Left lung (tissue), 10 donors: ENCODE data around the gene FBXW12. TPM values are rescaled to one million over a fixed set of nuclear protein-coding genes. Genes with fewer than 3 reads are reported as not detected.

Experiments used
- ATAC-seq: fragments of 200-7000 bp; cut with Tn5 transposase; one replicate; pipeline ENCODE4 v1.9.1; 2020; ENCODE audit warnings: moderate library complexity
- DNase-seq, 4 donors: peaks; one replicate each; pipeline ENCODE4 v3.0.0-alpha.2; 2013 to 2020
- H3K27ac ChIP-seq, 2 donors: fragments of 200-600 bp; sonication (generic) in 1 of 2; one replicate each; pipeline versions ENCODE4 v1.5.0 to v1.8.0; 2020 to 2021
- H3K27me3 ChIP-seq, 2 donors: fragments of 200-600 bp; sonication (generic) in 1 of 2; one replicate each; pipeline versions ENCODE4 v1.5.0 to v1.8.0; 2020 to 2021
- H3K36me3 ChIP-seq, 2 donors: fragments of 200-600 bp; sonication (generic) in 1 of 2; one replicate each; pipeline versions ENCODE4 v1.5.0 to v1.8.0; 2020 to 2021
- H3K4me1 ChIP-seq, 2 donors: fragments of 200-600 bp; one replicate each; pipeline ENCODE4 v1.8.0; 2021
- H3K4me3 ChIP-seq, 2 donors: fragments of 200-600 bp; sonication (generic) in 1 of 2; one replicate each; pipeline versions ENCODE4 v1.5.0 to v1.8.0; 2020 to 2021; ENCODE audit warnings: mild to moderate bottlenecking in 1 of 2
- H3K9me3 ChIP-seq, 2 donors: fragments of 200-600 bp; sonication (generic) in 1 of 2; one replicate each; pipeline versions ENCODE4 v1.5.0 to v1.8.0; 2020 to 2021
- intact Hi-C, 2 donors: fragments of 100-400 bp; cut with DNase I; formaldehyde crosslinking; loops; one replicate each; pipeline versions ENCODE4 v1.11.2 to v1.14.2; 2022
- polyA plus RNA-seq, 6 donors: library from polyadenylated mRNA; unstranded; fragments of 120-200 nt; gene quantifications; one replicate each; pipeline ENCODE4 v1.2.1, GENCODE V29; 2013; ENCODE audit not compliant: insufficient read length in 6 of 6
- total RNA-seq, 2 donors: library from RNA; stranded (reverse); fragmentation: NEBNext Ultra II Directional; extraction: Animal tissue kit (Norgen Biotek cat#: 25700); gene quantifications; one replicate each; pipeline ENCODE4 v1.2.1, GENCODE V29; 2021
- TF ChIP-seq, protein P1 (sequence below), 2 donors: fragments of 200-600 bp; sonication (generic) in 1 of 2; IDR thresholded peaks; one replicate each; pipeline versions ENCODE4 v1.5.0 to v1.8.0; 2021; ENCODE audit warnings: antibody characterized with exemption in 2 of 2
- donor health status: DM: no; HTN: yes; CAD: no.
- donor health status: DM: no; HTN: no; CAD: no.

FBXW12 gene
- total and polyA plus RNA-seq, 8 donors: 0.24 to 0.44 (median 0.37) TPM; not detected in 2

DNA sequence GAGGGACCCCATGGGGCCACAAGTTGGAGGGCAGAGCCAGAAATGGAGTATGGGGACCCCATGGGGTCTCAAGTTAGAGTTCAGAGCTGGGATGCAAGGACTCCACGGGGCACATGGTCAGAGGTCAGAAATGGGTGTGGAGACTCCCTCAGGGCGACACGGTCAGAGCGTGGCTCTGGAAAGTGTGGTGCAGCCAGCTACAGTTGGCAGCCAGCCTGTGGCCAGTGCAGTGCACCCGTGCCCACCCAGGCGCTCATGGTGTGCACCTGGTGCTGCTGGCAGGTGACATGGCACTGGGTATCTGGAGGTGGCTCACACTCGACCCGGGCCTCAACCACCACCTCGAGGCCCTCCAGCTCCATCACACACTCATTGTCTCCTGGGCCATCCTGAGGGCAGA lies 46.6 kb downstream of the FBXW12 start:
- peaks cover 0 to 63% of the 10 kb centered on the region in 2 donors for H3K36me3 ChIP-seq

DNA sequence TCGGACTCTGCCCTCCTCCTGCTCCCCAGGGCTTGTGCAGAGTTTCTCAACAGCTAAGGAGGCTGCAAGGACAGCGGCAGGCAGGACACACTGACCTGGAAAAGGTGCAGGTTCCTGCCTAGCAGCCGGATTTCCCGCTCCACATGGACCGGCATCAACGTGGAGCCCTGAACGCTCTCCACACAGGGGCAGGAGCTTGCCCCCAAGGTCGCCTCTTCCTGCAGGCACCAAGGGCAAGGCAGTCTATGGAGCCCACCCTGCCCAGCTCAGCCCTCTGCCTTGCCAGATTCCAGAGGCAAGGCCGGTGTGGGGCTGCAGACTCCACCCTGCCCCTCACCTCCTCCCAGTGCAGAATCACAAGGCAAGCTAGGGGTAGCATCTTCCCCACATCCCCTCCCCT lies 47.1 kb downstream of the FBXW12 start:
- H3K27me3 ChIP-seq: no peaks in the 10 kb centered on the region
- TF ChIP-seq, protein P1, sequence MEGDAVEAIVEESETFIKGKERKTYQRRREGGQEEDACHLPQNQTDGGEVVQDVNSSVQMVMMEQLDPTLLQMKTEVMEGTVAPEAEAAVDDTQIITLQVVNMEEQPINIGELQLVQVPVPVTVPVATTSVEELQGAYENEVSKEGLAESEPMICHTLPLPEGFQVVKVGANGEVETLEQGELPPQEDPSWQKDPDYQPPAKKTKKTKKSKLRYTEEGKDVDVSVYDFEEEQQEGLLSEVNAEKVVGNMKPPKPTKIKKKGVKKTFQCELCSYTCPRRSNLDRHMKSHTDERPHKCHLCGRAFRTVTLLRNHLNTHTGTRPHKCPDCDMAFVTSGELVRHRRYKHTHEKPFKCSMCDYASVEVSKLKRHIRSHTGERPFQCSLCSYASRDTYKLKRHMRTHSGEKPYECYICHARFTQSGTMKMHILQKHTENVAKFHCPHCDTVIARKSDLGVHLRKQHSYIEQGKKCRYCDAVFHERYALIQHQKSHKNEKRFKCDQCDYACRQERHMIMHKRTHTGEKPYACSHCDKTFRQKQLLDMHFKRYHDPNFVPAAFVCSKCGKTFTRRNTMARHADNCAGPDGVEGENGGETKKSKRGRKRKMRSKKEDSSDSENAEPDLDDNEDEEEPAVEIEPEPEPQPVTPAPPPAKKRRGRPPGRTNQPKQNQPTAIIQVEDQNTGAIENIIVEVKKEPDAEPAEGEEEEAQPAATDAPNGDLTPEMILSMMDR (IDR thresholded peaks at IDR 0.05): no peak
- H3K4me3 ChIP-seq: no peak overlapping the region
- H3K9me3 ChIP-seq: no peaks in the 10 kb centered on the region
- no peak overlapping the region for H3K27ac ChIP-seq
- intact Hi-C loops: no loop called here
- no peaks in the 10 kb centered on the region for H3K4me1 ChIP-seq
- peak in 1 of 4 donors; percentile 35 for DNase-seq
- no peak for ATAC-seq
- peaks cover 0 to 58% of the 10 kb centered on the region in 2 donors for H3K36me3 ChIP-seq

More for the DNA sequence above, 46.6 kb downstream of the FBXW12 start:
- no peak overlapping the region for H3K27ac ChIP-seq
- peak in 1 of 4 donors; percentile 50 for DNase-seq
- no peaks in the 10 kb centered on the region for H3K4me1 ChIP-seq
- no peaks in the 10 kb centered on the region for H3K9me3 ChIP-seq
- intact Hi-C loops: no loop called here
- H3K4me3 ChIP-seq: no peak overlapping the region
- TF ChIP-seq, protein P1 (IDR thresholded peaks at IDR 0.05): no peak
- ATAC-seq: no peak
- no peaks in the 10 kb centered on the region for H3K27me3 ChIP-seq

GRCh38 chr3:48419597-48419996 lies 47.6 kb downstream of the FBXW12 start:
- Histone ChIP-seq H3K36me3 (peaks cover 0 to 53% of the 10 kb centered on the region in 2 donors), H3K4me3 (no peak overlapping the region), H3K9me3 (no peaks in the 10 kb centered on the region), H3K27me3 (no peaks in the 10 kb centered on the region), H3K4me1 (no peaks in the 10 kb centered on the region), H3K27ac (no peak overlapping the region)
- intact Hi-C loops: no loop called here
- TF ChIP-seq, protein P1 (IDR thresholded peaks at IDR 0.05): no peak
- ATAC-seq (no peak), DNase-seq (peak in 1 of 4 donors; percentile 57)

- Histone ChIP-seq H3K36me3 (peaks cover 0 to 43% of the 10 kb centered on the region in 2 donors), H3K9me3 (no peaks in the 10 kb centered on the region), H3K27me3 (no peaks in the 10 kb centered on the region), H3K4me1 (peaks cover 4 to 9% of the 10 kb centered on the region in 2 donors), H3K4me3 (no peak overlapping the region), H3K27ac (no peak overlapping the region)
- intact Hi-C loops: no loop called here
- peak in 1 of 4 donors; percentile 69 for DNase-seq
- TF ChIP-seq, protein P1 (IDR thresholded peaks at IDR 0.05): no peak
- no peak for ATAC-seq
Observed at GRCh38 chr3:48420561-48420960, 48.5 kb downstream of the FBXW12 start.

- peaks cover 0 to 34% of the 10 kb centered on the region in 2 donors for H3K36me3 ChIP-seq
- H3K27me3 ChIP-seq: no peaks in the 10 kb centered on the region
- intact Hi-C loops: no loop called here
- DNase-seq (peak in 1 of 4 donors; percentile 43), ATAC-seq (no peak)
- no peaks in the 10 kb centered on the region for H3K9me3 ChIP-seq
- TF ChIP-seq, protein P1 (IDR thresholded peaks at IDR 0.05): no peak
- H3K4me3 ChIP-seq: no peak overlapping the region
- H3K27ac ChIP-seq: no peak overlapping the region
- peaks cover 19 to 21% of the 10 kb centered on the region in 2 donors for H3K4me1 ChIP-seq
Observed at GRCh38 chr3:48422272-48422671, 50.3 kb downstream of the FBXW12 start.
